Endothelial cell of umbilical vein (primary cell): ENCODE data around the gene CNTN2. TPM values are rescaled to one million over a fixed set of nuclear protein-coding genes. Genes with fewer than 3 reads are reported as not detected.

Experiments used
- BruUV-seq: library from RNA; stranded (reverse); fragments of 400-500 nt; replicated peaks from 2 replicates; lab custom pipeline; 2021; lab: Mats Ljungman, UMichigan
- CTCF ChIA-PET: fragments of 300-600, 350-600 bp; sonication (Branson Sonifier 250); formaldehyde crosslinking; loops from one replicate; lab custom pipeline; 2021; ENCODE audit warnings: antibody characterized with exemption, inconsistent platforms; lab: Charles Lee
- POLR2A ChIA-PET: fragments of 300-600, 350-600 bp; sonication (Branson Sonifier 250); formaldehyde crosslinking; loops from one replicate; lab custom pipeline; 2021; ENCODE audit warnings: antibody characterized with exemption, inconsistent platforms; lab: Charles Lee
- DNase-seq: peaks from one replicate; pipeline ENCODE4 v3.0.0-alpha.2; 2011; ENCODE audit warnings: low read depth, low spot score
- FAIRE-seq: peaks from 2 replicates; lab custom pipeline; 2011; peaks lifted over from hg19 to GRCh38; lab: Jason Lieb, UNC
- H2AFZ ChIP-seq: 2 replicates; pipeline ENCODE4 v1.6.0; 2012; ENCODE audit warnings: low read depth, low read length, control low read depth, inconsistent platforms
- H3K27ac ChIP-seq: 2 replicates; pipeline ENCODE4 v1.5.1; 2011; ENCODE audit warnings: low read depth, mild to moderate bottlenecking, control low read depth, low read length, moderate library complexity; ENCODE audit not compliant: insufficient read depth
- H3K27me3 ChIP-seq, 2 experiments: 2 replicates each; pipeline versions ENCODE4 v1.6.0 to v1.6.1; 2011; ENCODE audit warnings: low read length in 2 of 2, mixed read lengths in 1 of 2; ENCODE audit not compliant: control insufficient read depth in 2 of 2, insufficient read depth in 2 of 2
- H3K36me3 ChIP-seq, 2 experiments: 2 replicates in 1 of 2; 3 replicates in 1 of 2; pipeline ENCODE4 v1.5.1; 2011; ENCODE audit warnings: low read length in 2 of 2, mild to moderate bottlenecking in 1 of 2, moderate library complexity in 1 of 2; ENCODE audit not compliant: control insufficient read depth in 2 of 2, insufficient read depth in 2 of 2; ENCODE audit errors: extremely low read depth in 1 of 2
- H3K4me1 ChIP-seq: 3 replicates; pipeline ENCODE4 v1.5.1; 2011; ENCODE audit warnings: mild to moderate bottlenecking, low read length; ENCODE audit not compliant: control insufficient read depth, insufficient read depth; ENCODE audit errors: extremely low read depth
- H3K4me2 ChIP-seq: 2 replicates; pipeline ENCODE4 v1.6.1; 2011; ENCODE audit warnings: low read length, control low read depth, mixed read lengths; ENCODE audit not compliant: insufficient read depth
- H3K4me3 ChIP-seq, 3 experiments: fragments of 200-600 bp in 1 of 3; sonication (generic), shearing (Covaris generic) in 1 of 3; replicated peaks in 1 of 3; 2 replicates each; pipeline ENCODE4 v1.5.1; 2011 to 2016; ENCODE audit warnings: control low read depth in 3 of 3, low read length in 3 of 3, mild to moderate bottlenecking in 2 of 3, inconsistent platforms in 1 of 3, low read depth in 1 of 3, moderate library complexity in 1 of 3; ENCODE audit not compliant: insufficient read depth in 1 of 3
- H3K79me2 ChIP-seq: 2 replicates; pipeline ENCODE4 v1.6.0; 2012; ENCODE audit warnings: low read length, inconsistent platforms; ENCODE audit not compliant: control insufficient read depth, insufficient read depth
- H3K9ac ChIP-seq: replicated peaks from 2 replicates; pipeline ENCODE3; 2011; ENCODE audit warnings: low read length, control low read depth; ENCODE audit not compliant: insufficient read depth; ENCODE audit errors: extremely low read depth
- H3K9me1 ChIP-seq: replicated peaks from 3 replicates; pipeline ENCODE4 v1.6.0; 2011; ENCODE audit warnings: mild to moderate bottlenecking, low read length; ENCODE audit not compliant: control insufficient read depth, insufficient read depth; ENCODE audit errors: extremely low read depth
- H3K9me3 ChIP-seq: replicated peaks from 2 replicates; pipeline ENCODE4 v1.5.1; 2012; ENCODE audit warnings: low read length, inconsistent platforms; ENCODE audit not compliant: control insufficient read depth, insufficient read depth
- H4K20me1 ChIP-seq: replicated peaks from 2 replicates; pipeline ENCODE3; 2011; ENCODE audit warnings: mild to moderate bottlenecking, low read length; ENCODE audit not compliant: control insufficient read depth, insufficient read depth; ENCODE audit errors: extremely low read depth
- EZH2 ChIP-seq: IDR thresholded peaks from 2 replicates; pipeline ENCODE4 v1.6.1; 2012; ENCODE audit warnings: borderline replicate concordance, low read depth, mild to moderate bottlenecking, moderate library complexity, low read length, inconsistent platforms; ENCODE audit not compliant: severe bottlenecking
- FOS ChIP-seq: IDR thresholded peaks from 2 replicates; pipeline ENCODE4 v1.6.1; 2011; ENCODE audit warnings: mild to moderate bottlenecking, low read length, moderate library complexity, borderline replicate concordance; ENCODE audit not compliant: insufficient read depth
- GATA2 ChIP-seq: IDR thresholded peaks from 2 replicates; pipeline ENCODE4 v1.7.0; 2011; ENCODE audit warnings: low read depth, mild to moderate bottlenecking, moderate library complexity, mixed read lengths, low read length; ENCODE audit not compliant: insufficient read length, insufficient read depth
- JUN ChIP-seq: IDR thresholded peaks from 2 replicates; pipeline ENCODE4 v1.6.1; 2011; ENCODE audit warnings: borderline replicate concordance, low read depth; ENCODE audit not compliant: insufficient read length, insufficient read depth
- MYC ChIP-seq: IDR thresholded peaks from one replicate; pipeline ENCODE4 v1.6.1; 2011; ENCODE audit warnings: mild to moderate bottlenecking, low read depth, low read length
- POLR2A ChIP-seq: IDR thresholded peaks from 2 replicates; pipeline ENCODE4 v1.6.1; 2012; ENCODE audit warnings: low read depth, mild to moderate bottlenecking, control low read depth, low read length
- POLR2AphosphoS5 ChIP-seq: IDR thresholded peaks from 2 replicates; pipeline ENCODE4 v1.6.1; 2012; ENCODE audit warnings: low read depth, mild to moderate bottlenecking, control low read depth, low read length, moderate library complexity; ENCODE audit not compliant: insufficient read depth
- dilution Hi-C: fragments of 300-500 bp; cut with MboI; formaldehyde crosslinking; loops from one replicate; pipeline ENCODE4 v1.15.0; 2019; ENCODE audit warnings: low sequenced_read_pairs; ENCODE audit not compliant: extremely low pct_ligation_motif_present
- intact Hi-C: fragments of 100-400 bp; cut with micrococcal nuclease; formaldehyde crosslinking; loops from one replicate; pipeline ENCODE4 v1.10.0; 2022
- polyA plus RNA-seq, 4 experiments: library from polyadenylated mRNA; depleted of rRNA in 3 of 4; stranded (reverse) in 3 of 4; unstranded in 1 of 4; fragments of >200 nt; gene quantifications; 2 replicates each; pipeline versions ENCODE4 v1.2.1 to v1.2.3, GENCODE V29; 2011 to 2012; ENCODE audit warnings: missing spikeins in 1 of 4
- total RNA-seq: library from RNA; stranded (reverse); gene quantifications from 2 replicates; pipeline ENCODE4 v1.2.3, GENCODE V29; 2021
- TF ChIP-seq, protein P1 (sequence below): IDR thresholded peaks from 2 replicates; pipeline ENCODE4 v1.6.1; 2011; ENCODE audit not compliant: insufficient read depth, insufficient read length
- TF ChIP-seq, protein P2 (sequence below), 2 donors: IDR thresholded peaks; 1 replicate in 1 of 2; 2 replicates in 1 of 2; pipeline ENCODE4 v1.5.1; 2011; ENCODE audit warnings: low read length in 2 of 2, mild to moderate bottlenecking in 2 of 2, moderate library complexity in 2 of 2, control low read depth in 1 of 2, inconsistent platforms in 1 of 2, low read depth in 1 of 2; ENCODE audit not compliant: insufficient read depth in 1 of 2; ENCODE audit errors: extremely low read depth in 1 of 2

The CNTN2 gene
- total and polyA plus RNA-seq, 2 donors (not counting 3 experiments of a cell fraction or from before 2014, with no cell fraction given): not detected

DNA sequence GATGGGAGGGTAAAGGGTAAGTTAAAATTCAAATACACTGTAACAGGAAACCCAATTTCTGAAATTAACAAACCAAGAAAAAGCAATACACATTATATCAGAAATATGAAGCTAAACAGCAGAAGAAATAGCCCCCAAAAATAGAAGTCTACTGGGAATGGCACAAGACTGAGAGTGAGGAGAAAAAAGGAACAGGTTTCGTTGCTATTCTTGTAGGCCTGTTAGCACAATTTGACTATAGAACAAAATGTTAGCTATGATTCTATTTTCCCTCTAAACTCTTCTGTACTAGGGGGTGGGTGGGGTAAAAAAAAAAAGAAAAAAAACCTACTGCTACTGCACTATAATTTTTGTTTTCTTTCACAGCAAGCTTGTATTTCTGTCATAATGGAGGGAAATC is 66.3 kb downstream of the CNTN2 start:
- H3K36me3 ChIP-seq: peaks cover 8 to 13% of the 10 kb centered on the region in 2 experiments
- H3K27me3 ChIP-seq: no peaks in the 10 kb centered on the region
- H3K79me2 ChIP-seq: no peaks in the 10 kb centered on the region
- TF ChIP-seq GATA2 (no peak), JUN (no peak), POLR2A (no peak), EZH2 (no peak), POLR2AphosphoS5 (no peak), MYC (no peak), FOS (no peak)
- TF ChIP-seq, protein P1, sequence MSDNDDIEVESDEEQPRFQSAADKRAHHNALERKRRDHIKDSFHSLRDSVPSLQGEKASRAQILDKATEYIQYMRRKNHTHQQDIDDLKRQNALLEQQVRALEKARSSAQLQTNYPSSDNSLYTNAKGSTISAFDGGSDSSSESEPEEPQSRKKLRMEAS: no peak
- TF ChIP-seq, protein P2, sequence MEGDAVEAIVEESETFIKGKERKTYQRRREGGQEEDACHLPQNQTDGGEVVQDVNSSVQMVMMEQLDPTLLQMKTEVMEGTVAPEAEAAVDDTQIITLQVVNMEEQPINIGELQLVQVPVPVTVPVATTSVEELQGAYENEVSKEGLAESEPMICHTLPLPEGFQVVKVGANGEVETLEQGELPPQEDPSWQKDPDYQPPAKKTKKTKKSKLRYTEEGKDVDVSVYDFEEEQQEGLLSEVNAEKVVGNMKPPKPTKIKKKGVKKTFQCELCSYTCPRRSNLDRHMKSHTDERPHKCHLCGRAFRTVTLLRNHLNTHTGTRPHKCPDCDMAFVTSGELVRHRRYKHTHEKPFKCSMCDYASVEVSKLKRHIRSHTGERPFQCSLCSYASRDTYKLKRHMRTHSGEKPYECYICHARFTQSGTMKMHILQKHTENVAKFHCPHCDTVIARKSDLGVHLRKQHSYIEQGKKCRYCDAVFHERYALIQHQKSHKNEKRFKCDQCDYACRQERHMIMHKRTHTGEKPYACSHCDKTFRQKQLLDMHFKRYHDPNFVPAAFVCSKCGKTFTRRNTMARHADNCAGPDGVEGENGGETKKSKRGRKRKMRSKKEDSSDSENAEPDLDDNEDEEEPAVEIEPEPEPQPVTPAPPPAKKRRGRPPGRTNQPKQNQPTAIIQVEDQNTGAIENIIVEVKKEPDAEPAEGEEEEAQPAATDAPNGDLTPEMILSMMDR (IDR thresholded peaks at IDR 0.05; ENCODE audit: extremely low read depth in 1 of 2, insufficient read depth in 1 of 2, low read depth in 1 of 2, low read length in 2 of 2): no peak
- ChIA-PET CTCF (interaction anchor here (0.5 to 2.4 kb wide), 4 partner anchors 10 to 55 kb away, joined by 3 to 21 read pairs (median 4); no protein-coding TSS in a partner anchor), POLR2A (interaction anchor here (1.4 kb wide), 1 partner anchor 12 kb away, joined by 4 read pairs; the partner anchor contains the start of gene RBBP5)
- FAIRE-seq (no peak), DNase-seq (no peak)
- H3K9ac ChIP-seq: no peak overlapping the region
- BruUV-seq: no TSS peak
- no peaks in the 10 kb centered on the region for H3K4me1 ChIP-seq
- no peak overlapping the region for H3K4me3 ChIP-seq
- no peaks in the 10 kb centered on the region for H3K9me3 ChIP-seq
- intact Hi-C loops: no loop called here
- H3K27ac ChIP-seq: no peak overlapping the region
- H3K9me1 ChIP-seq: no peaks in the 10 kb centered on the region
- no peak overlapping the region for H3K4me2 ChIP-seq
- H2AFZ ChIP-seq: no peak overlapping the region
- no peaks in the 10 kb centered on the region for H4K20me1 ChIP-seq
- dilution Hi-C loops: no loop called here
